Stomach smooth muscle (tissue), 2 donors: ENCODE measurements around the gene SCT.
"Not testable (repeated sequence)": the region's sequence is repeated elsewhere in the genome, so short reads cannot be mapped to it uniquely, and the experiment has no call there.

Source experiments
- H3K27ac ChIP-seq: one replicate; pipeline ENCODE4 v1.7.0; 2013; ENCODE audit warnings: mild to moderate bottlenecking, low read length, inconsistent platforms
- H3K27me3 ChIP-seq, 2 donors: one replicate each; pipeline ENCODE4 v1.7.0; 2013; ENCODE audit warnings: low read length in 2 of 2; ENCODE audit not compliant: insufficient read depth in 2 of 2, control insufficient read depth in 1 of 2
- H3K36me3 ChIP-seq, 2 donors: one replicate each; pipeline ENCODE4 v1.7.0; 2013; ENCODE audit warnings: low read length in 2 of 2; ENCODE audit not compliant: control insufficient read depth in 2 of 2, insufficient read depth in 2 of 2
- H3K4me1 ChIP-seq: one replicate; pipeline ENCODE4 v1.7.0; 2013; ENCODE audit warnings: low read length; ENCODE audit not compliant: control insufficient read depth, insufficient read depth
- H3K4me3 ChIP-seq, 2 donors: one replicate each; pipeline ENCODE4 v1.7.0; 2013; ENCODE audit warnings: low read length in 2 of 2
- H3K9ac ChIP-seq, 2 donors: one replicate each; pipeline ENCODE4 v1.7.0; 2013; ENCODE audit warnings: low read length in 2 of 2, mild to moderate bottlenecking in 1 of 2
- H3K9me3 ChIP-seq, 2 donors: one replicate each; pipeline ENCODE4 v1.7.0; 2013; ENCODE audit warnings: low read length in 2 of 2; ENCODE audit not compliant: control insufficient read depth in 2 of 2
- donor health status: healthy.
- donor health status: Pancreatic carcinoma.

Gene SCT

GRCh38 chr11:656866-657265 is 29.9 kb upstream of the SCT start:
- no peaks in the 10 kb centered on the region for H3K4me1 ChIP-seq
- H3K27me3 ChIP-seq, result no peaks in the 10 kb centered on the region
- H3K36me3 ChIP-seq, result peaks cover 13 to 15% of the 10 kb centered on the region in 2 donors
- H3K4me3 ChIP-seq, result no peak overlapping the region
- H3K9me3 ChIP-seq, result no peaks in the 10 kb centered on the region
- no peak overlapping the region for H3K9ac ChIP-seq
- no peak overlapping the region for H3K27ac ChIP-seq

GRCh38 chr11:656426-656825 is 29.4 kb upstream of the SCT start:
- Histone ChIP-seq H3K9ac (no peak overlapping the region), H3K27ac (no peak overlapping the region), H3K9me3 (no peaks in the 10 kb centered on the region), H3K27me3 (no peaks in the 10 kb centered on the region), H3K4me1 (no peaks in the 10 kb centered on the region), H3K36me3 (peaks cover 13 to 15% of the 10 kb centered on the region in 2 donors), H3K4me3 (no peak overlapping the region)

GRCh38 chr11:655036-655726 is 28.2 kb upstream of the SCT start:
- peaks cover 13% of the 10 kb centered on the region in 2 donors for H3K36me3 ChIP-seq
- no peak overlapping the region for H3K27ac ChIP-seq
- no peaks in the 10 kb centered on the region for H3K4me1 ChIP-seq
- no peak overlapping the region for H3K4me3 ChIP-seq
- no peak overlapping the region for H3K9ac ChIP-seq
- H3K9me3 ChIP-seq, result no peaks in the 10 kb centered on the region
- no peaks in the 10 kb centered on the region for H3K27me3 ChIP-seq

- H3K4me3 ChIP-seq, H3K27ac ChIP-seq, H3K27me3 ChIP-seq, H3K4me1 ChIP-seq, H3K9ac ChIP-seq, H3K9me3 ChIP-seq: not testable (repeated sequence)
- H3K36me3 ChIP-seq, result peaks cover 7 to 11% of the 10 kb centered on the region in 2 donors
Observed at GRCh38 chr11:654444-654843, 27.5 kb upstream of the SCT start.

GRCh38 chr11:653837-654236 is 26.9 kb upstream of the SCT start:
- Histone ChIP-seq H3K9me3 (no peaks in the 10 kb centered on the region), H3K27ac (no peak overlapping the region), H3K4me1 (no peaks in the 10 kb centered on the region), H3K4me3 (no peak overlapping the region), H3K27me3 (no peaks in the 10 kb centered on the region), H3K9ac (no peak overlapping the region), H3K36me3 (peaks cover 5 to 8% of the 10 kb centered on the region in 2 donors)

GRCh38 chr11:653136-653535 is 26.2 kb upstream of the SCT start:
- H3K36me3 ChIP-seq, result peaks cover 5 to 10% of the 10 kb centered on the region in 2 donors
- H3K9me3 ChIP-seq, H3K4me3 ChIP-seq, H3K9ac ChIP-seq, H3K27me3 ChIP-seq, H3K27ac ChIP-seq, H3K4me1 ChIP-seq: not testable (repeated sequence)

- H3K9me3 ChIP-seq, result no peaks in the 10 kb centered on the region
- no peaks in the 10 kb centered on the region for H3K4me1 ChIP-seq
- H3K9ac ChIP-seq, result no peak overlapping the region
- no peak overlapping the region for H3K4me3 ChIP-seq
- H3K27ac ChIP-seq, result no peak overlapping the region
- H3K27me3 ChIP-seq, result no peaks in the 10 kb centered on the region
- peaks cover 5 to 6% of the 10 kb centered on the region in 2 donors for H3K36me3 ChIP-seq
Observed at GRCh38 chr11:650482-650881, 23.5 kb upstream of the SCT start.

- not testable (repeated sequence) for H3K9ac ChIP-seq, H3K4me3 ChIP-seq, H3K27ac ChIP-seq, H3K4me1 ChIP-seq, H3K36me3 ChIP-seq, H3K9me3 ChIP-seq, H3K27me3 ChIP-seq
Observed at GRCh38 chr11:647672-648158, 20.7 kb upstream of the SCT start.

GRCh38 chr11:646214-646613 is 19.2 kb upstream of the SCT start:
- H3K27me3 ChIP-seq, result no peaks in the 10 kb centered on the region
- H3K36me3 ChIP-seq, result peaks cover 6 to 7% of the 10 kb centered on the region in 2 donors
- no peak overlapping the region for H3K27ac ChIP-seq
- H3K4me1 ChIP-seq, result no peaks in the 10 kb centered on the region
- H3K9me3 ChIP-seq, result no peaks in the 10 kb centered on the region
- no peak overlapping the region for H3K9ac ChIP-seq
- no peak overlapping the region for H3K4me3 ChIP-seq

GRCh38 chr11:645536-645935 is 18.6 kb upstream of the SCT start:
- no peaks in the 10 kb centered on the region for H3K27me3 ChIP-seq
- H3K36me3 ChIP-seq, result peaks cover 6 to 7% of the 10 kb centered on the region in 2 donors
- no peaks in the 10 kb centered on the region for H3K9me3 ChIP-seq
- no peak overlapping the region for H3K4me3 ChIP-seq
- H3K4me1 ChIP-seq, result no peaks in the 10 kb centered on the region
- H3K27ac ChIP-seq, result no peak overlapping the region
- H3K9ac ChIP-seq, result no peak overlapping the region

GRCh38 chr11:643849-644738 is 17.1 kb upstream of the SCT start:
- Histone ChIP-seq H3K27me3 (no peaks in the 10 kb centered on the region), H3K4me3 (no peak overlapping the region), H3K4me1 (peaks cover 2% of the 10 kb centered on the region), H3K27ac (no peak overlapping the region), H3K9ac (no peak overlapping the region), H3K9me3 (no peaks in the 10 kb centered on the region), H3K36me3 (peaks cover 6 to 7% of the 10 kb centered on the region in 2 donors)
